Fibroblast of lung (primary cell): ENCODE data around the gene GAS7. TPM values are rescaled to one million over a fixed set of nuclear protein-coding genes. Genes with fewer than 3 reads are reported as not detected.

Experiments
- DNase-seq, 2 donors: peaks; one replicate each; pipeline versions ENCODE4 v3.0.0 to v3.0.0-alpha.2; 2010; ENCODE audit warnings: low read depth in 2 of 2
- H2AFZ ChIP-seq: 2 replicates; pipeline ENCODE4 v1.5.1; 2012; ENCODE audit warnings: low read length, control low read depth, inconsistent platforms
- H3K27ac ChIP-seq: 2 replicates; pipeline ENCODE4 v1.5.1; 2011; ENCODE audit warnings: low read length, control low read depth; ENCODE audit not compliant: insufficient read depth
- H3K27me3 ChIP-seq: 2 replicates; pipeline ENCODE4 v1.5.1; 2011; ENCODE audit warnings: mild to moderate bottlenecking, low read length; ENCODE audit not compliant: control insufficient read depth, insufficient read depth
- H3K36me3 ChIP-seq: 2 replicates; pipeline ENCODE4 v1.5.1; 2011; ENCODE audit warnings: low read length; ENCODE audit not compliant: control insufficient read depth, insufficient read depth
- H3K4me1 ChIP-seq: 2 replicates; pipeline ENCODE4 v1.5.1; 2011; ENCODE audit warnings: low read length; ENCODE audit not compliant: control insufficient read depth, insufficient read depth; ENCODE audit errors: extremely low read depth
- H3K4me2 ChIP-seq: 2 replicates; pipeline ENCODE4 v1.5.1; 2011; ENCODE audit warnings: low read length, control low read depth; ENCODE audit not compliant: insufficient read depth; ENCODE audit errors: extremely low read depth
- H3K4me3 ChIP-seq, 4 experiments: fragments of 200-600 bp in 1 of 4; sonication (generic) in 1 of 4; replicated peaks in 1 of 4; 2 replicates each; pipeline ENCODE4 v1.5.1; 2011 to 2016; ENCODE audit warnings: low read length in 4 of 4, low read depth in 3 of 4, mild to moderate bottlenecking in 3 of 4, control low read depth in 2 of 4, inconsistent platforms in 1 of 4, mixed read lengths in 1 of 4; ENCODE audit not compliant: insufficient read depth in 1 of 4; ENCODE audit errors: control extremely low read depth in 1 of 4
- H3K79me2 ChIP-seq: 2 replicates; pipeline ENCODE4 v1.5.1; 2012; ENCODE audit warnings: mild to moderate bottlenecking, low read length, inconsistent platforms; ENCODE audit not compliant: control insufficient read depth, insufficient read depth
- H3K9ac ChIP-seq: 2 replicates; pipeline ENCODE4 v1.5.1; 2011; ENCODE audit warnings: mild to moderate bottlenecking, low read length, control low read depth; ENCODE audit not compliant: insufficient read depth
- H3K9me3 ChIP-seq: 2 replicates; pipeline ENCODE4 v1.5.1; 2012; ENCODE audit warnings: low read depth, low read length; ENCODE audit not compliant: control insufficient read depth, insufficient read depth
- H4K20me1 ChIP-seq: 2 replicates; pipeline ENCODE4 v1.5.1; 2011; ENCODE audit warnings: low read length; ENCODE audit not compliant: control insufficient read depth, insufficient read depth; ENCODE audit errors: extremely low read depth
- EZH2 ChIP-seq: IDR thresholded peaks from 2 replicates; pipeline ENCODE4 v1.5.1; 2012; ENCODE audit warnings: low read length, control low read depth, mild to moderate bottlenecking; ENCODE audit errors: missing control alignments
- polyA plus RNA-seq, 2 donors: library from polyadenylated mRNA; depleted of rRNA in 1 of 2; stranded (reverse) in 1 of 2; unstranded in 1 of 2; fragments of >200 nt; gene quantifications; 2 replicates each; pipeline ENCODE4 v1.2.1, GENCODE V29; 2011 to 2012; ENCODE audit warnings: missing spikeins in 1 of 2
- total RNA-seq: library from RNA; depleted of rRNA; stranded (reverse); fragments of >200 nt; gene quantifications from 2 replicates; pipeline ENCODE4 v1.2.1, GENCODE V29; 2014
- TF ChIP-seq, protein P1 (sequence below), 2 donors: IDR thresholded peaks in 1 of 2; conservative IDR thresholded peaks in 1 of 2; 1 replicate in 1 of 2; 2 replicates in 1 of 2; pipeline ENCODE4 v1.5.1; 2011 to 2012; ENCODE audit warnings: low read length in 2 of 2, control low read depth in 1 of 2, inconsistent platforms in 1 of 2, low read depth in 1 of 2, mild to moderate bottlenecking in 1 of 2

The GAS7 gene
- total and polyA plus RNA-seq, 2 donors (not counting 1 experiment from before 2014, with no cell fraction given), result 0.58 to 2.6 TPM

DNA sequence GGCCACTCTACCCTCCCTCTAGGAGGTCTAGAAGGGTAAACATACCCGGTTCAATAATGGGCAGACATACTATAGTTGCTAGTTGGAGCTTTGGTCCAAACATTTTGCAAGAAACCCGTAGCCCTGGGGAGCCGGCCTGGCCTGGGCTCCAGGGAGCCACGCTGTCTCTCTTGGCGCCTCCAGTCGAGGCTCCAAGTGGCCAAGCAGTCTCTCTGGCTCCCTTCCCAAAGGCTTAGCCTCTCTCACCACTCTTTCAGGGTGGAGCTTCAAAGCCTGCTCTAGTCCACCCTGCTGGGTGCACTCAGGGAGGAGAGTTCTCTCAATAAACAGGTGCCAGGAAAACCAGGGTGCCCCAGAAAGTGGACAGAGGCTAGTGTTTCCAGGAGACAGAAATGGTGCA is 325.6 kb downstream of the GAS7 start:
- H2AFZ ChIP-seq, result no peak overlapping the region
- no peaks in the 10 kb centered on the region for H3K79me2 ChIP-seq
- H3K4me2 ChIP-seq, result no peak overlapping the region
- H3K27ac ChIP-seq, result no peak overlapping the region
- no peaks in the 10 kb centered on the region for H4K20me1 ChIP-seq
- no peak overlapping the region for H3K9ac ChIP-seq
- no peaks in the 10 kb centered on the region for H3K9me3 ChIP-seq
- no peak for TF ChIP-seq EZH2
- TF ChIP-seq, protein P1, sequence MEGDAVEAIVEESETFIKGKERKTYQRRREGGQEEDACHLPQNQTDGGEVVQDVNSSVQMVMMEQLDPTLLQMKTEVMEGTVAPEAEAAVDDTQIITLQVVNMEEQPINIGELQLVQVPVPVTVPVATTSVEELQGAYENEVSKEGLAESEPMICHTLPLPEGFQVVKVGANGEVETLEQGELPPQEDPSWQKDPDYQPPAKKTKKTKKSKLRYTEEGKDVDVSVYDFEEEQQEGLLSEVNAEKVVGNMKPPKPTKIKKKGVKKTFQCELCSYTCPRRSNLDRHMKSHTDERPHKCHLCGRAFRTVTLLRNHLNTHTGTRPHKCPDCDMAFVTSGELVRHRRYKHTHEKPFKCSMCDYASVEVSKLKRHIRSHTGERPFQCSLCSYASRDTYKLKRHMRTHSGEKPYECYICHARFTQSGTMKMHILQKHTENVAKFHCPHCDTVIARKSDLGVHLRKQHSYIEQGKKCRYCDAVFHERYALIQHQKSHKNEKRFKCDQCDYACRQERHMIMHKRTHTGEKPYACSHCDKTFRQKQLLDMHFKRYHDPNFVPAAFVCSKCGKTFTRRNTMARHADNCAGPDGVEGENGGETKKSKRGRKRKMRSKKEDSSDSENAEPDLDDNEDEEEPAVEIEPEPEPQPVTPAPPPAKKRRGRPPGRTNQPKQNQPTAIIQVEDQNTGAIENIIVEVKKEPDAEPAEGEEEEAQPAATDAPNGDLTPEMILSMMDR (conservative IDR thresholded peaks at IDR 0.05 in 1 of 2, IDR thresholded peaks at IDR 0.05 in 1 of 2; ENCODE audit: low read depth in 1 of 2, low read length in 2 of 2), result no peak
- no peaks in the 10 kb centered on the region for H3K36me3 ChIP-seq
- no peak overlapping the region for H3K4me3 ChIP-seq
- H3K4me1 ChIP-seq, result no peaks in the 10 kb centered on the region
- no peak for DNase-seq
- no peaks in the 10 kb centered on the region for H3K27me3 ChIP-seq

DNA sequence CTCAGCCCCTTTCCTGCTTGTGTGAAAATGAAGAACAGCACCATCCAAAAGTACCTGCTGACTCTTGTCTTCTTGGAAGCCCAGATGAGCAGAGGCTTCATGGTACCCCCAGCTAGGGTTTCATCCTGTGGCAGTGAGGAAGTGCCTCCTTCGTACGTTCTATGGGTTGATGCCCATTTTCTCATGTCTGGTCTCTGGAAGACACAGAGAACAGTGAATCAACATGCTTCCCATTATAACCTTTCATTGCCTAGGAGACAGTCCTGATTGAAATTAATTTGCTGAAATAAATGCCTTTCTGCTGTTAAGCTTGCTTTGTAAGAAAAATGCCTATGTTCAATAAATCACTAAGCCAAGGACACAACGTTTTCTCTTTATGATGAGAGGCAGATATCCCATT is 329.9 kb downstream of the GAS7 start:
- H3K4me2 ChIP-seq, result no peak overlapping the region
- no peak overlapping the region for H2AFZ ChIP-seq
- H4K20me1 ChIP-seq, result no peaks in the 10 kb centered on the region
- no peak for TF ChIP-seq EZH2
- TF ChIP-seq, protein P1 (conservative IDR thresholded peaks at IDR 0.05 in 1 of 2, IDR thresholded peaks at IDR 0.05 in 1 of 2; ENCODE audit: low read depth in 1 of 2, low read length in 2 of 2), result no peak
- H3K4me3 ChIP-seq, result no peak overlapping the region
- no peaks in the 10 kb centered on the region for H3K27me3 ChIP-seq
- no peaks in the 10 kb centered on the region for H3K79me2 ChIP-seq
- no peaks in the 10 kb centered on the region for H3K4me1 ChIP-seq
- no peak overlapping the region for H3K9ac ChIP-seq
- DNase-seq, result no peak
- H3K27ac ChIP-seq, result no peak overlapping the region
- no peaks in the 10 kb centered on the region for H3K9me3 ChIP-seq
- no peaks in the 10 kb centered on the region for H3K36me3 ChIP-seq

GRCh38 chr17:9865586-9865985 is 332.8 kb downstream of the GAS7 start:
- Histone ChIP-seq H3K4me3 (no peak overlapping the region), H3K4me2 (no peak overlapping the region), H2AFZ (no peak overlapping the region), H3K9me3 (no peaks in the 10 kb centered on the region), H3K27me3 (no peaks in the 10 kb centered on the region), H3K9ac (no peak overlapping the region), H3K36me3 (no peaks in the 10 kb centered on the region), H3K27ac (no peak overlapping the region), H3K4me1 (no peaks in the 10 kb centered on the region), H3K79me2 (no peaks in the 10 kb centered on the region), H4K20me1 (no peaks in the 10 kb centered on the region)
- DNase-seq, result no peak
- TF ChIP-seq, protein P1 (conservative IDR thresholded peaks at IDR 0.05 in 1 of 2, IDR thresholded peaks at IDR 0.05 in 1 of 2; ENCODE audit: low read depth in 1 of 2, low read length in 2 of 2), result no peak
- TF ChIP-seq EZH2, result no peak
